Effector CD8-positive, alpha-beta T cell (primary cell): ENCODE data around the gene KDM5C.
"Not testable (repeated sequence)": the region's sequence is repeated elsewhere in the genome, so short reads cannot be mapped to it uniquely, and the experiment has no call there.

Experiments
- DNase-seq: peaks from one replicate; lab custom pipeline; 2025; lab: John Stamatoyannopoulos, UW

The KDM5C gene

GRCh38 chrX:53190363-53190960 lies 34.5 kb downstream of the KDM5C start:
- no peak for DNase-seq

GRCh38 chrX:53188763-53189162 lies 36.2 kb downstream of the KDM5C start:
- no peak for DNase-seq

DNA sequence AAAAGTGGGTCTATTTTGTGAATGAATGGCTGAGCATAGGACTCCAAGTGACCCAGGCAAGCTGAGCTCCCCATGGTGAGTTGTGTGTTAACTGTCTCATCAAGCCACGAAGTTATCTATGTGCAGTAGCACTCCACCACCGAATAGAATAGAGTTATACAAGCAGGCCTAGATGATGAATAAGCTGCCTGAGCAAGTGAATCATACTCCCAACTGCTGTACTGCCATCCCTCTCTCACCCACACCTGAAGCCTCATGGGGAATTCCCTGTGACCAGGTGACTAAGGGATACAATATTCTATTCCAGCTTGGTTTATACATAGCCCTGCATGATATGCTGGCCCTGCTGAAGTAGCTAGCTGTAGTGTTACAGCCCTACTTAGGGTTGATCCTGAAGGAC lies 38.7 kb downstream of the KDM5C start:
- DNase-seq = no peak

GRCh38 chrX:53184836-53185235 lies 40.2 kb downstream of the KDM5C start:
- DNase-seq = no peak

DNA sequence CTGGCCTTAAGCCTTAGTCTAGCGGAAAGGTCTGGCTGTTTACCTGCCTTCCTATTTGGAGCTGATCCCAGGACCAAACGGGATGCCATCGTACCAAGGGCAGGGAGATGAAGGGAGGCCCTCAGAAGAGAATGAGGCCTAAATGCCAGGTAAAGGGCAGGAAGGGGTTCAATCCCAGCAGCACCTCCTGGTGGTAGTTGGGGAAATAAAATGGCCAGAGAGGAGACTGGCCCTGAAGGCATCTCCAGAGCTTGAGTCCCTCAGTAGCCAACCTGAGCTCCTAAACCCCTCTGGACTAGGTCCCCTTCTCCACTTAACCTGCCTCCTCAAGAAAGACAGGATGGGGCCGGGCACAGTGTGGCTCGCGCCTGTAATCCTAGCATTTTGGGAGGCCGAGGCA lies 53.7 kb downstream of the KDM5C start:
- no peak for DNase-seq

GRCh38 chrX:53166103-53166502 lies 58.9 kb downstream of the KDM5C start:
- no peak for DNase-seq

GRCh38 chrX:53164566-53164965 lies 60.4 kb downstream of the KDM5C start:
- not testable (repeated sequence) for DNase-seq

DNA sequence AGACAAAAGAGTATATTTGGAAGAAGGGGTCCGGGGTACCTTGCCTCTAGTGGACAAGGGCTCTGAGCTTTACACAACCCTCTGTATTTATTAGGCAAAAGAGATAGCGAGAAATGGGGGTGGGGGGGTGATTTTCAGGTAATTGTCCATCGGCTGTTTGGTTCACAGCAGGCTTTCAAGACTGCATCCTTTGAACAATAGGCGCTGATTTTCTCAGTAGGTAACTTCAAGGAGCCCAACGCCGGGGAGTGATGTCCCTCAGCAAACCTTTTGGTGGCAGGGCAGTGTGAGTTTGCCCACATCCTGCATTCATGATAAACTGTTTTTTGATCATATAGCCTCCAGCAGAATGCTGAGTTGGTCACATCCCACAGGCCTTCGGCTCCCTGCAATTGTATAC lies 61.6 kb downstream of the KDM5C start:
- no peak for DNase-seq

- DNase-seq = no peak
These were observed 64.6 kb downstream of the KDM5C start for GRCh38 chrX:53160297-53160983.

GRCh38 chrX:53159184-53159583 lies 65.8 kb downstream of the KDM5C start:
- no peak for DNase-seq

DNA sequence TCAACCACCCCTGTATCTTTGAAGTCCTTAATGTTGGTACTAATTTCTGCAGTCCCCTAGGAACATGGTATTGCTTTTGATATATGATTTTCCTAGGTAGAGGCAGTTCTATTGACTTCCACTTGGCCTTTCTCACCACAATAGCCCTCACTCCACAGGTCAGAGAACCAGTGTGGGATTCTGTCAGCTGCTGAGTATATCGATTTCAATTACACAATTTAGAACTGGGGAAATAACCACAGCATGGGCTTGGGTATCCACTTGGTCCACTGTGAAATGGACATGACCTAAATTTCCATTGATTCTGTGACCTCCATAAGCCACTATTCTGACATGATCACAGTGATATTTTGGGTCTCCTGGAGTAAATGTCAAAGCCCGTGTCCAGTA lies 68.8 kb downstream of the KDM5C start:
- no peak for DNase-seq

GRCh38 chrX:53155512-53156206 lies 69.3 kb downstream of the KDM5C start:
- no peak for DNase-seq

DNA sequence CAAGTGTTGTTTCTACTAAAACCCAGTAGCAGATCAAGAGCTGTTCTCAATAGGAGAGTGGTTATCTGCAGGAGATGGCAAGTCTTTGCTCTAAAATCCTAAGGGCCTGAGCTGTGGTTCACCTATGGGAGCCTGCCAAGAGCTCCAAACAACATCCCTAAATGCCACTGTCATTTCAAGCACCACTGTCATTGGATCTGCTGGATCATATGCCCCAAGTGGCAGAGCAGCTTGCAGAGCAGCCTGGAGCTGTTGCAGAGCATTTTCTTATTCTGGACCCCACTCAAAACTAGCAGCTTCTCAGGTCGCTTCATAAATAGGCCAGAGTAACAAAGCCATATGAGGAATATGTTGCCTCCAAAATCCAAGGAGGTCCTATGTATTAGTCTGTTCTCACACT lies 71.4 kb downstream of the KDM5C start:
- DNase-seq = no peak
